ENCODE measurements around the gene RBPJ. TPM values are rescaled to one million over a fixed set of nuclear protein-coding genes. Genes with fewer than 3 reads are reported as not detected.
"Not testable (repeated sequence)": the region's sequence is repeated elsewhere in the genome, so short reads cannot be mapped to it uniquely, and the experiment has no call there.

The RBPJ gene
- polyA plus RNA-seq, 12 donors: 65.2 to 155 (median 93.0) TPM

DNA sequence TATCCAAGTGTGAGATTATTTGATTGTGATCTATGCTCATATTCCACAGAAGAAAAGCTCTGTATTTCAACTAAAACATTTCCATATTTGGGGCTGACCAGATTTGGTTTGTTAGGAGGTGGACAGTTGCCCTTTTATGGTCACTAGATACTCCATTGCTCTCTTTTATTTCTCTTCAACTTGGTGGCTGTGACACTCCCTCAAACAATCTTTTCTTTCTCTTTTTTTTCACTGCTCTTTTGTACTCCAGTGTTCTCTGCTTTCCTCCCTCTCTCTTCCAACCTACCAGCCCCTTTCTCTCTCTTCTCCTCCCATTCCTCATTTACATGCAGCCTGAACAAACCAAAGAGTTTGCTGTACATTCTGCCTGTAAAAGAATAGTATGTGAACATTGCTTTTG, 48.8 kb downstream of the RBPJ start:
- DNase-seq: no peak

DNA sequence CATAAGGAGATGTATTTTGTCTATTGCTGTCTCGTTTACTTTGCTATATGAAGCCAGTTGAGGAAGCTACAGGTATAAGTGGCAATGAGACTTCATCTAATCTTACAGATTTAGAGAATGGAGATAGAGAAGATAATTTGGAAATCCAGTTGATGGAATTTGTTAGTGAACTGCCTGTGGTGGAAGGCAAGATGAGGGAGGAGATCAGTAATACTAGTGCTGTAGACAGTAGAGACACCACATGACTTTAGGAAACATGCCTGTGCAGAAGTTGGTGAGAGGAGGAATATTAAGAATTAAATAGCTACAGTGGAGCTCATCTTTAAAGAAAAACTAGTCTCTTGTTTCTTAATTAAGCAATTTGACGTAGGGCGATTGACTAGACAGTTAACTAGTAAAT, 51.3 kb downstream of the RBPJ start:
- DNase-seq: no peak

DNA sequence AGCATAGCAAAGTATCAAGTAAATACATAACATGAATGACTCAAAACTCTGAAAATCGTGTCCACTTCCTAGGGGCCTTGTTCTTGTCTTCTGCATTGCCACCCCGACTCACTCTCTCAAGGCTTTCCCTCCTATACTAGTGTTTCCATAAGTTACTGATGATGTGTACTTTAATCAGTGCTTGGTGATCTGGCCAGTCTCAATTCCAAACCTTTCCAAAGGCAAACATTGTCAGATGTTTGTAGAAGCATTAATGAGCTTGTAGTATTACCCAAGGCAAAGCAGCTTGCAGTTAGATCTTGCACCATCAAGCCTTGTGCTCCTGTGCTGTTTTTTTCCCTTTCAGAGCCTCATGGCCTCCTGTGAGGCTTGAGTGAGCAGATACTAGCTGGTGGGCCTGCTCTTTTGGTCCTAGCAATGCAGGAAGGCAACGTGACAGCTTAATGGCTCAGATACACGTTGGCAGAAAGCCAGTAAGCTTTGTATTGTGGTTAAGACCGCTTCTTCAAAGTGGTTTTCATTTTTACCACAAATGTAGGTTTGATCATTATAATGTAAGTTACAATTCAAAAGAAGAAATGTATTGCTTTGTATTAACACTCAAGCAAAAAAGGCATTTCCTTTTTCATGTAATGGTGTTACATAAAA, 51.8 kb downstream of the RBPJ start:
- peak; percentile 23 for DNase-seq

DNA sequence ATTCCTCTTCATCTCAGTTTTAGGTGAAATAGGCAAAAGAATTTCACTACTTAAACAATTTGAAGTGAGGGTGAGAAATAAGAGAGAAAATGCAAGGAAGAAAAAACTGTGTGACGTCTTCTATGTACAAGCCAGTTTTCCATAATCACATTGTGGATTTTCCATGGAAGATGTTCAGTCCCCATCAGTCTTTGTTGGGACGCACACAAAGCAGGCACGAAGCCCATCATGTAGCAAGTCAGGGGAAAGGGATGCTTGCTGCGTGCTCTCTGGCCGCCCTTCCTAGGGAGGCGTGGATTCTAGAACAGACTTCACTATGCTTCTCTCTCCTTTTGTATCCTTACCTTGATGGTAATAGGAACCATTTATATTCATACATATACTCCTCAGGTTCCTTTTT, 54.7 kb downstream of the RBPJ start:
- DNase-seq: peak; percentile 73

DNA sequence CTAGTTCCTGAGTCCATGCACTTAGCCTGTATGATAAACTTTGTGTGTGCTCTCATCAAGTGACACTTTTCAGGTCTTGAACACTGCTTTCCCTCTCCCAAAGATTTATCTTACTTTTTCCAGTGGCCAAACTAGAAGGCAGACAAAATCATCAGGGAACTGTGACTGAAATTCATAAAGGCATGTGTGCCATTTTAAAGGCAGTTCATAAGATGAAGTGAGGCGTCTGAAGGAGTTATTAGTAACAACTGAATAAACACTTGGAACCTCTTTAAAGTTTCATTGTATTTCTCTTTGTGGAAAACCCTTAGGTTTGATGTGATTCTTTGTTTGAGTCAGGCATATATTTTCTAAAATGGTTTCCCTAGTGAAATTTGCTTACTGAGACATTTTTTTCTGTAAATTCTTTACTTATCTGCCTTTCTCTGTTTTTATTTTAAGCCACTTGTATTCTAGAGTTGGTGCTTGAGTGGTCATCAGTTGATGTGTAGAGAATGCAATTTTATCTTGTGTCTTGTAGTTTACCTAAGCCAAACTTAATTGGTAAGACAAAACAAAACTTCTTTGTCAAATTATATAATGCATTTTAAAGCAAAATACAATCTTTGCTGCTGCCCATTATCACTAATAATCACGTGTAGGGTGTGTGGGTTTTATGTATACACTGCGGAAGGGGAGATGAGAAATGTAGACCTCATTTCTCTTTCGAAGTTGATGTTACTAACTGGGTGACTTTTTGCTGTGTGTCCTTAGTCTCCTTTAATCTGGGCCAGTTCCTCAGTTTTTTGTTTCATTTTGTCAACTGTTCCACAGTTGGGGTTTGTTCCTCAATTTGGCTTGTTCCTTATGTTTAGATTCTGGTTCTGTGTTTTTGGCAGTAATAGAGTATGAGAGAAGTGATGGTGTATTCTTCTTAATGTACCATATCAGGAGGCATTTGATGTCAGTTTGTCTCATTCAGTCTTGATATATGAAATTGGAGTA, 56.8 kb downstream of the RBPJ start:
- DNase-seq: no peak

DNA sequence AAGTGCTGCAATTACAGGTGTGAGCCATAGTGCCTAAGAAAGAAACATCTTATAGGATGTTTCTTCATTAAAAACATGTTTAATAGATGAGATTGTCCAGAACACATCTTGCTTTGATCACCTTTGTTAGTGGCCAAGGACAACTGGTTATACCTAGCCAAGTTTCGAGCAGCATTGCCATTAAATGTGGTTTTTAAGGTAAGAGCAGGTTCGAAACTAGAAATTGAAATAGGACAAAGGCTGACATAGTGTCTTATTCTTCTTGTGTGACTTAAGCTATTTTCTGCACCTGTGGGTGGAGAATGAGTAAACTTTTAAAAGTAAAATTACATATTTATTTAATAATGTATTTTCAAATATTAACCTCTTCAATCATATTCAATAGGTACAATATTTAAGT, 59.0 kb downstream of the RBPJ start:
- DNase-seq: no peak

DNA sequence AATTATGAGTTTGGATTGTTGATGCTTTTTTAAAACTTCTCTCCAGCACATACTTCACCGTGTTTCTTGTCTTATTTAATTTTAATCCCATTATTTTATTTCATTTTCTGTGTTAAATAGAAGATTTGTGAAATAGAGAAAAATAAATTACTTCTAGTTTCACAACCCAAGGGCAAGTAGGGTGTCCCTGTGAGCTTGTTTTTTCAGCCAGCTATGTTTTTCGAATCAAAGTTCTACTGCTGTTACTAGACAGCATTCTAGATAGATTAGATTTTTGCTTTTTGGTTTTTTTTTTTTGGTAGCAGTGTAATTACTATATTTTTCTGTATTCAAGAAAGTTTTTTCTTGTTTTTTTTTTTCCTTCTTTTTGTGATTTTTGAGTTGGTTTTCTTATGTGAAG, 59.9 kb downstream of the RBPJ start:
- no peak for DNase-seq

DNA sequence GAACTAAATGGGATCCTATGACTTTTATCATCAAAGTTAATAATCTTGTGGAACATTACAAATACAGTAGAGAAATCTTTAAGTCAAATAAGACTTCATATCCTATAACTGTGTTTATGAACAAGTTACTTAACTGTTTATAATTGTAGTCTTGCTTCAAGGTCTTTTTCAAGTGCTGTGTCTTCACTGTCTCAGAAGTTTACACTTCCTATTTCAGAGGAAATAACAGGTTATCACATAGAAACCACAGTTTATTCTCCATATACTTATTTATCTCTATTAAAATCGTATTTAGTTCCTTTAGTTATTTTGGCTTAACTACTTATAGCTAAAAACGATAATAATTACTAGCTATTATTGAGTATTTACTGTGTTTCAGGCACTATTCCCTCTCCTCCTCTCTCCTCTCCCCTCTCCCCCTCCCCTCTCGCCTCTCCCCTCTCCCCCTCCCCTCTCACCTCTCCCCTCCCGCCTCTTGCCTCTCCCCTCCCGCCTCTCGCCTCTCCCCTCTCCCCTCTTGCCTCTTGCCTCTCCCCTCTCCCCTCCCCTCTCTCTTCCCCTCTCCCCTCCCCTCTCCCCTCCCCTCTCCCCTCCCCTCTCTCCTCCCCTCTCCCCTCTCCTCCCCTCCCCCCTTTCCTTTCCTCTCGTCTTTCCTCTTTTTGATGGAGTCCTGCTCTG, 63.7 kb downstream of the RBPJ start:
- DNase-seq: no peak

DNA sequence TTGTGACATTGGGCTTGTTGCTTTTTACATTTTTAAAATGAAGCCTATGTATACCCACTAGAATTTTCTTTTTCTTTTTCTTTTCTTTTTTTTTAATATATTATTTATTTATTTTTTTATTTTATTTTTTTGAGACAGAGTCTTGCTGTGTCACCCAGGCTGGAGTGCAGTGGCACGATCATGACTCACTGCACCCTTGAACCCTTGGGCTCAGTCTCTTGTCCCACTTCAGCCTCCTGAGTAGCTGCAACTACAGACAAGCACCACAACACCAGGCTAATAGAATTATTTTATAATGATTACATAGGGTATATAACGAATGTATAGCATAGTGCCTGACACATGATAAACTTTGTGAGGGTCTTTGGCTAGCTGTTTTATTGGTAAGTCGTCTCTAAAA, 64.9 kb downstream of the RBPJ start:
- no peak for DNase-seq

DNA sequence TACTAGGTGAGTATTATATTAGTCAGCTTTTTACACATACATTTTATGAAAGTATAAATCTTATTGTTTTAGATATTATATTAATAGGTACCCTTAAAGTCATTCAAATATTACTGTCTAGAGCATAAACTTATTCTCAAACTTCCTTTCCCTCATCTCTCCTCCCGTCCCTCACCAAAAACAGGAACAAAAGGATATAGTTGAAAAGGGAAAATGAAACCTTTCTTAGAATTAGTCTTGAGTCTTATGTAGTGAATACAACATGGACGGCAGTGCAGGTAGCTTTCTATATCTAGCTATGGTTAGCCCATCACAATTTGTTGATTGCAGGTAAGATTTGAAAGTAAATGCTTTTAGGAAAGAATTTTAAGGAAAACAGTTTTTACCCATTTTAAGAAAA, 65.6 kb downstream of the RBPJ start:
- DNase-seq: no peak

DNA sequence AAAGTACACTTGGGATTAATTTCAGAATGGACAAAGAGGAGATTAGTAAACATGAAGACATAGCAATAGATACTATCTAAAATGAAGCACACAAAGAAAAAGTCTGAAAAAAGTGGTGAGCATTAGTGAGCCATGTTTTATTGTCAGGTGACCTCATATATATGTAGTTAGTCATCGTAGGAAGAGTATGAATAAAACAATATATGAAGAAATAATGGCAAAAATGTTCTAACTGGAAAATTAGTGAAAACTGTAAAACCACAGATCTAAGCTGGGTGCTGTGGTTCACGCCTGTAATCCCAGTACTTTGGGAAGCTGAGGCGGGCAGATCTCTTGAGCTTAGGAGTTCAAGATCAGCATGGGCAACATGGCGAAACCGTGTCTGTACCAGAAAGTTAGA, 67.9 kb downstream of the RBPJ start:
- no peak for DNase-seq

DNA sequence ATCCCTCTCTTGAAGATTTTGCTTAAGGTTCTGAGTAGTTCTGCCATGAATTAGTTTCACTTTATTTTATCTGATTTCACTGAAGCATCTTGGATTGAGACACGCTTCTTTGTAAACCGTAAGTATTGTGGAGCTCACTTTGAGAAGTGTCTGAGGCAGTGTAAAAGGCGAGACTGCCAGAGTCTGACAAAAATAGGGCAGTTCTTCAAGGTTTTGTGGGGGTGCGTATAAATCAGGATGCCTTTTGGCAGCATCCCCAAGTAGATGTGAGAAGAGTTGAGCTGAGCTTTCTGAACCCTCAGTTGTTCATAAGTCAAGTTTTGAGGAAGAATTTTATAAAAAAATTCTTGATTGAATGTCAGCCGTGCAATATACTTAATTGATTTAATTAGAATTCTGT, 76.3 kb downstream of the RBPJ start:
- DNase-seq: no peak

DNA sequence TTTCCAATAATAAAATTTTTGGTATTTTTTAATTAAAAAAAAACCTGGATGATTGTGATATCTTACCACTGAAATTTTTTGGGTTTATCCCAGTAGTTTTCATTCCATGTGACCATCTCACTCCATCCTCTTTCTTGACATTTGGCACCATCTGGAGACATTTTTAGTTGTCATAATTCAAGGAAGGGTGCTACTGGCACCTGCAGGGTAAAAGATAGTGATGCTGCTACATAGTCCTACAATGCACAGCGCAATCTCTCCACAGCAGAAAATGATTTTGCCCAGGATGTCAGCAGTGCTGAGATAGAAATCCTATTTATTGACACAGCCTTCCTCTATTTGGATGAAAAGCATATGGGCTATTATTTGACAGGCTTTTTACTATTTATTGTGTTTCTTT, 79.3 kb downstream of the RBPJ start:
- no peak for DNase-seq

DNA sequence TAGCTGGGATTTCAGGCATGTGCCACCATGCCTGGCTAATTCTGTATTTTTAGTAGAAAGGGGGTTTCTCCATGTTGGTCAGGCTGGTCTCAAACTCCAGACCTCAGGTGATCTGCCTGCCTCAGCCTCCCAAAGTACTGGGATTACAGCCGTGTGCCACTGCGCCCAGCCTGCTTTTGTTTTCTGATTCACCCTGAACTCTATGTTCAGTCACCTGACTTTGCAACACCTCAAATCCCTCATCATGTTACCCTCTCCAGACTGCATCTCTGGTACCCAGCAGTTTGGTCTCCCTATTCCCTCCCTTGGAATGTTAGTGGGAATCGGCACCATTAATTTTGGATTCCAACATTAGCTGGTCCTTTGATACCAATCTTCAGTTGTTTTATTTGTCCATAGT, 81.2 kb downstream of the RBPJ start:
- DNase-seq: not testable (repeated sequence)

DNA sequence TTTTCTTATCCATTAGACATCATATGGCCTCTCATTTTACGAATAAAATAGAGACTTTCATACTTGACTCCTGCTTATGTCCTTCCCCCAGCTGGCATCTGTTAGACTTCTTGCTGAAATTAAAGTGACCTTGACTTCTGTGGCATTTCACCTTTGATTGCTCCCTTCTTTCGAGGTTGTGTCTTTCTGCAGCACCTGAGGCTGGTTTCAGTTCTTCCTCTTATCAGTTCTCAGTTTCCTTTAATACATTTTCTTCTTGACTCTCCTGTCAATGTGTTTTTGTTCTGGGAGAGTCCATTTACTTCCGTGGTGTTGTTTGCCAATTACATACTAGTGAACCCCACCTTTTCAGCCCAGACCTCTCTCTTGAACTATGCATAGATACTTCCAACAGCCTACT, 81.6 kb downstream of the RBPJ start:
- no peak for DNase-seq

DNA sequence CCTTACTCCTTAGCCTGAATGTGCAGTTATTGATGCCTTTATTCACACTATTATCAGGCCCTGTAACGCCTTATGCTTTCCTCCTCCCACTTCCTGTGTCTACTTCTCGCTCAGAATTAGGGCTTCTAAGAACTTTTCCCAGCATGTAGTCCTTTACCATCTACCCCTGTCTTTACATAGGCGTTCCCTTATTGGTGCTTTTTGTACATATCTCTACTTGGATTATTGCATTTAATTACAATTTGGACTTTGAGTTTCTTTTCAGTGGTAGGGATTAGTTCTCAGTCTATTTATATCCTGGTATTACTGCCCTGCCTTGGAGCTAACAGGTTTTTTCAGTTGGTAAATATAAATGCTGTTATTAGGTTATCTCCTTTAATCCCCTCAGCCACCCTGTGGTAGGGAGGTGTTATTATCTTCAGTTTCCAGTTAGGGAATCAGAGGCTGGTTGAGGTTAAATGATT, 84.0 kb downstream of the RBPJ start:
- no peak for DNase-seq

DNA sequence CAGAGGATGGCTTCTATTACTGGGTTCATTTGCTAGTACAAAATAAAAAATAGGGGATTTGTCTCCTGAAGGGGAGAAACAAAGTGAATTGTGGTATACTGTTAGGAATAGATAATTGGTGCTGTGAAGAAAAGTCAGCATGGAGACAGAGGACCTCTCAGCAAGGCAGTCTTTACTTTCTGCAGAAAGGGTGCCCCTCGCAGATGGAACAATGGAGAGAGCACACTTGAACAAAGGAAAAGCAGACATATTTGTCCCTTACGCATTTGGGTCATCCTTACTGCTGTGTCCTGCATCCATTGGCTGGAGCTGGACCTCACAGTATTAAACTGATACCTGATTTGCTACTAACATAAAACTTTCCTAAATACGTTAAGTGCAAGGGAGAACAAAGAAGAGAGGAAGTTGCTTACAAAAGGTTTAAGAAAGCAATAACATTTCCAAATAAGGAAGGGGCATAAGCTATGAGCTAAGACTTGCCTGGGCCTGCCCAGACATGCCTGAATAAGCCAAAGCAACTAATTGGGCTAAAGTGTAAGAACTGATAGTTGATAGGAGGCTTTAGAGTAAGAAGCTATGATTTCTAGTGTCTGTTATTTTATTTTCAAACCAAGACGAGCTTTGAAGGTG, 85.6 kb downstream of the RBPJ start:
- no peak for DNase-seq

DNA sequence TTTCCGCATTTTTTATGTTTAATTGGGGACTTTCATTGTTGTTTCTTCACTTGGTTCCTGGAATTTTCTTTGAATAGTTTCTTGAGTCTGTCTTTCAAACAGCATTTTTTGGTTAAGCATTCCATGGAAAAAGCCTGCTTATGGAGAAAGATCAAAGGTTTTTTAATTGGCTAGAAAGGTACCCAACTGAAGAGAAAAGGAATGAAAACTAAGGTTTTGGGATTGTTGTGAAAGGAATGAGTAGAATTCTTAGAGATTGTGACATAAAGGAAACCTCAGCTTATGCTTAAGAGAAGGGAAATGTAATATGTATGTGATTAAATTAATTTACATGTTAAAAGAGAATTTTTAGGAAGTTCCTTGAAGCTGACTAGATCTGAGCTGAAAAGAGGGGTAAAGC, 86.7 kb downstream of the RBPJ start:
- no peak for DNase-seq

DNA sequence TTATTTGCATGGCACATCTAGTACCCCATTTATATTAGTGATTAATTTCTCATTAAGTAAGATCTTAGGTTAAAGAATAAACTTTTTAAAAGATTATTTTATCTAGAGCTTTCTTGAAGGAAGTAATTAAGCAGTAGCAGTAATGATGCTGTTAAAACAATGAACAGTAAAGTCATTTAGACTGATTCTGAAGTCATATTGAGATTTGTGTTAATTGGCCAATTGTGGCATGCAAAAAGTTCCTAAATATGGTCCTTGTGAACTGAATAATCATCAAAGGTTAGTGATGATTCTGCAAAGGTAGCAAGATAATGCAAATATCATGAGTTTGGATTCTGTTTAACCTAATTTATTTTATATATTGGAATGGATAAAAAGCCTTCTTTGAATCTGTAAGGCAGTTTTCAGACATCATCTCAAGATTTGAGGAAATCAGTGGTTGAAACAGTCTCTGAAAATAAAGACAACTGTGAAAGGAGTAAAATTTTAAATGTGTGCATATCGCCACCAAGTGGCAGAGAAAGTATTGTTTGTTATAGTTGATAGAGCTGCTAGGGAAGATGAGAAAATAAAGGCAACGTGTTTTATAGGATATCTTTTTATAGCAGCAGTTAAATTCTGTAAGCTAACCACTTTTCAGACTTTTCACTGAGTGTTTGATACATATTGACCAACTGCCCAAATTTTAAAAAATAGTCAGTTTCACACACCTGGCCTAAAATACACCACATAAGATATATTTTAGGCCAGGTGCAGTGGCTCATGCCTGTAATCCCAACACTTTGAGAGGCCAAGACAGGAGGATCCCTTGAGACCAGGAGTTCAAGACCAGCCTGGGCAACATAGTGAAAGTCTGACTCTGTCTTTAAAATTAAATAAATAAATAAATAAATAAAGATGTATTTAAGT, 89.8 kb downstream of the RBPJ start:
- peak; percentile 77 for DNase-seq

DNA sequence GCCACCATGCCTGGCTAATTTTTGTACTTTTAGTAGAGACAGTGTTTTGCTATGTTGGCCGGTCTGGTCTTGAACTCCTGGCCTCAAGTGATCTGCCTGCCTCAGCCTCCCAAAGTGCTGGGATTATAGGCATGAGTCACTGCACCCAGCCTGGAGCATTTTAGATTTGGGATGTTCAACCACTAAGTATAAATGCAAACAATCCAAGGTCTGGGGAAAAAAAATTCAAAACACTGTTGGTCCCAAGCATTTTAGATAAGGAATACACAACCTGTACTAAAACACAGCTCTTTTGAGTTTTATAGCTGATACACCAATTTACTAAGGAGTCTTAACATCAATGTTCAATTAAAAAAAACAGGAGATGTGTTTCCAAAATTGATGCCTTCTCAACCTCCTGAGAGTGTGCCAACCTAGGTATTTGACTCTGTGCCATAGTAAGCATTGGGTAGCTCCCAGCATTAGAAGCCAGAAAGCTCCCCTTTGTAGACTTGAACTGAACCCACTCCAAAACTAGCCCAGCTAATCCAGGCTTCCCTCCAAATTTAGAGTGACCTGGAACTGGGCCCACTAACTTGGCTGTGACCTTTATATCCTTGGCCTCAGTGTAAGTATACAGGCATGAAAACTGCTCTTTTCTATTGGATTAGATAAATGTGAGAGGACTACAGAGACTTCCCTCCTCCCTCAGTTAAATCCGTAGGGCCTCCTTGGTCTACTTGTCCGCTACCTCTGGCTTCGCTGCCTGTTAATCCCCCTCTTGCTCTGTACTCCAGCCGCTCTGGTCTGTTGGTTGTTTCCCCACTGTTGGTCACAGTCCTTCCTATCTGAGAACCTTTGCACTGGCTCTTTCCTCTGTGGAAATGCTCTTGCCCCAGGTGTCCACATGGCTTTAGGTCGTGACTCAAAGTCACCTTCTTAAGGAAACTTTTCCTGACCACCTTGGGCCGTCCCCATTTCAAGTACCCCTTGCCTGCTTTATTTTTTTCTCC, 91.9 kb downstream of the RBPJ start:
- peak; percentile 35 for DNase-seq
